COLO668 (cell line): Measurements from ENCODE around the gene LRRFIP1.
"Not testable (repeated sequence)": the region's sequence is repeated elsewhere in the genome, so short reads cannot be mapped to it uniquely, and the experiment has no call there.

Experiments used
- DNase-seq: peaks from one replicate; lab custom pipeline; 2025; ENCODE audit not compliant: unreplicated experiment; lab: John Stamatoyannopoulos, UW

The LRRFIP1 gene

DNA sequence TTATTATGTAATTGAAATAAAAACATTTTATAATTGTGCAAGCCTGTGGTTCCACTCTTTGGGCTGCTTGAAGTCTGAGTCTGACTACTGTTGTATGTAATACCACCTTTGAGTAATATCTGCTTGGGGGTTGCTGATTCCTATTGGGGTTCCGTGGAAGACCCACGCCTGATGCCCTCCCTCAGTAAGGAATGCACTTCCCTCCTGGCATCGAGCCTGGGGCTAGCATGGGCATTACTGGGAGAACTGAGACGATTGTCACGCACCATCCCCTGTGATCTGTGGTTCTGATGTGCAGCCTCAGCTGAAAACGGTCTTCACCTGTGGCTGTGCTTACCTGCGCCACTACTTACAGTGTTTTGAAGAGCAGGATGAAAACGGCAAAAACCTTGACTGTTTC, 138.5 kb downstream of the LRRFIP1 start:
- no peak for DNase-seq

GRCh38 chr2:237766340-237766739, 139.0 kb downstream of the LRRFIP1 start:
- DNase-seq = no peak

DNA sequence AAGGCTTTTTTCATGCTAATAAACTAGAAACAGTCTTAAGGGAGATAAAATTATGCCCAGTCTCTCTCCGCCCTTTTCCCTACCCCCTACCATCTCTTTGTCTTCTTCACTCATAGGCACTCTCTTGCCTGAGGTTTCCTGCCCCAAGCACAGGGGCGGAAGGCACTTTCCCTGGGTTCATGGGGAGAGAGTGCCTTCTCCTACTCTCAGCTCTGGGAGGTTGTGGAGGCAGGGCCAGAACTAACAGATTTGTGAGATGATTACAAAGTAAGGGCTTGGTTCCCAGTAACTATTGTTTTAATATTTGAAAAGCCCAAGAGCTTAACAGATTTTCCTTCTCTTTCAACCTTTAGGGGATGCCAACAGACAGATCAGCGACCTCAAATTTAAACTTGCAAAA, 145.1 kb downstream of the LRRFIP1 start:
- no peak for DNase-seq

- no peak for DNase-seq
Measured at GRCh38 chr2:237773826-237774225, 146.4 kb downstream of the LRRFIP1 start.

GRCh38 chr2:237774811-237775553, 147.6 kb downstream of the LRRFIP1 start:
- peak; percentile 80 for DNase-seq

DNA sequence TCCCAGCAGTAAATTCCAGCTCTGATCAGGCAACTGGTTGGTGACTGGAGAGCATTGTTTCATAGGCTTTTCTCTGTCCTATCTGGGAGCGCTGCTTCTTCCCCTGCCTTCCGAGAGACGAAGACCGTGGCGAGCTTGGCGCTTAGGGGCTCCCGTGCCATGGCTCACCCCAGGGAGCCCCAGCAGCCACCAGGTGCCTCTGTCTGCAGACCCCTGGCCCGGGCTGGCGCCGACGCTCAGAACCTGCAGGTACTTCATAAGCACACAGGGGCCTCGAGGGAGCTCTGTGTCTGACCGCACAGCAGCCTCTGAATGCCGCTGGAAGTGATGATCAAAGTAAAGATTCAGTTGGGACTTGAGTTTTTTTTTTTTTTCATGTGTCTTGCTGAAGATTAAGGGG, 152.1 kb downstream of the LRRFIP1 start:
- no peak for DNase-seq

DNA sequence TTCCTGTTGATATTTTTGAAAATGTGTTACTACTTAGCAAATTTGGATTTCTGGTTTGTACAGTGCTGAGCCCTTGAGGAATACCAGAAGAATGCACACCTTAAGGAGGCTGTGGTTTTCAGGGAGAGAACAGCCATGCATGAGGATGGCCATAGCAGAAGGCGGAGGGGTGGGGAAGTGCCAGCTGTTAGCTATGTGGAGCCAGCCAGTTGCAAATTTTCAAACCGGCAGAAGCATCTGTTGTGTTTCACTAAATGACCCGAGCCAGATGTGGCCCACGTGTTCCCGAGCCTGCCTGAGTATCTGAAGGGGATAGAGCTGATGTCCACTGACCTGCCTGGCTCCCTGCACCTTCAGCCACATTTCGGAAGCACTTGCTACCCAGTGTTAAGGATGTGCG, 154.8 kb downstream of the LRRFIP1 start:
- no peak for DNase-seq

DNA sequence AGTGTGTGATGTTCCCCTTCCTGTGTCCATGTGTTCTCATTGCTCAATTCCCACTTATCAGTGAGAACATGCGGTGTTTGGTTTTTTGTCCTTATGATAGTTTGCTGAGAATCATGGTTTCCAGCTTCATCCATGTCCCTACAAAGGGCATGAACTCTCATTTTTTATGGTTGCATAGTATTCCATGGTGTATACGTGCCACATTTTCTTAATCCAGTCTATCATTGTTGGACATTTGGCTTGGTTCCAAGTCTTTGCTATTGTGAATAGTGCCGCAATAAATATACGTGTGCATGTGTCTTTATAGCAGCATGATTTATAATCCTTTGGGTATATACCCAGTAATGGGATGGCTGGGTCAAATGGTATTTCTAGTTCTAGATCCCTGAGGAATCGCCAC, 156.3 kb downstream of the LRRFIP1 start:
- not testable (repeated sequence) for DNase-seq

DNA sequence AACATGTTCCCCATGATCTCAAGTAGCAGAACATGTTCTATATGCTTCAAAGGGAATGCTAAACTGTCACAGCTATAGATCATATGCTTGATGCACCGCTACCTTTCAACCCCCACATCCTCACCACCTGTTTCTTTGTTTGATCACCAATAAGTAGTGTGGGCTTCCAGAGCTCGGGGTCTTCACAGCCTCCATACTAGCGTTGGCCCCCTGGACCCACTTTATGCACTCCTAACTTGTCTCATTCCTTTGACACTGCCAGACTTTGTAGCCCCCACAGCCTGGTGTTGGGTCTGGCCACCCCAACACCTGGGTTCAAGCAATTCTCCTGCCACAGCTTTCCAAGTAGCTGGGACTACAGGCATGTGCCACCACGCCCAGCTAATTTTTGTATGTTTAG, 159.5 kb downstream of the LRRFIP1 start:
- DNase-seq = no peak

DNA sequence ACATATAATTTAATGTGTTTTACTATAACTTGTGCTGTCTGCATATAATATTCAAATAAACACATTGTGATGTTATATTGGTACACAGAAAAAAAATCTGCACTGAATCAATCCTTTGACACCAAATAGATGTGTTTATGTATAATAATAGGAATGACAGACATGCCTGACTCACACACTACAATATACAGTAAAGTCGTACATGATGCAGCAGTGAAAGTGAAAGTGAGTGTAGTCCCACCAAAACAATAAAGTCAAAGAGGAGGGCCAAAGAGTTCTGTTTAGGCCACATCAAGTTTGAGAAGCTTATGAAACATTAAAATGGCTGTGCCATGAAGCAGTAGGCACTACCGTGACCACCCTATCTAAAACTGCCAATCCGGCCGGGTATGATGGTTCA, 163.0 kb downstream of the LRRFIP1 start:
- DNase-seq = no peak

DNA sequence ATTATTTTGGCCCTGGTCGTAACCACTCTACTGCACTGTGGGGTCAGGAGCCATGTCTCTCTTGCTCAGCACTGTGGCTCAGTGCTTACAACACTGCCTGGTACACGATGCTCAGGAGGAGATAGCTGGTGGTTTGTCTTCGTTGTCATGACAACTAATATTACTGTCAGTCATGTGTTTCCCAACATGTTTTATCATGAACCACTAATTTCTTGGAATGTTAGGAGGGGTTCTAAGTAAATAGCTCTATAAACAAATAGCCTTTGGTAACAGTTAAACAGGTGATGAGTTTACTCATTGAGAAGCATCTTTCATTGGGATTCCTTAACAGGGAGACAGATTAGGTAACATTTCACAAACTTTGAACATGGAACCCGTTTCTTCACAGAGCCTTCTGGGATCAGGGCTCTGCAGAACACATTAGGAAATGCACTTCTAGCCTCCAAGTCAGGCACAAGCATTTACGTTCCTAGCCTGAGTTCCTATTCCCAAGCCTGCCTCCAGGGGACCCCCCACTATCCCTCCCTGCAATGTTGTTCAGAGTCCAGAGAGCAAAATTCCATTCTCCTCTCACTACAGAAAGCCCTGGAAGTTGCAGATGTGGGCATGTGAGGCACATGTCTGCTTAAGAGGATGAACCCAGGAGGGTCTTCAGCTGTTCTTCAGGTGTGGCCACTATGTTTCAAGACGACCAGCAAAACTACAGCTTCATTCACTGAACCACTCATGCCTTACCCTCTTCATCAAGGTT, 164.8 kb downstream of the LRRFIP1 start:
- no peak for DNase-seq

DNA sequence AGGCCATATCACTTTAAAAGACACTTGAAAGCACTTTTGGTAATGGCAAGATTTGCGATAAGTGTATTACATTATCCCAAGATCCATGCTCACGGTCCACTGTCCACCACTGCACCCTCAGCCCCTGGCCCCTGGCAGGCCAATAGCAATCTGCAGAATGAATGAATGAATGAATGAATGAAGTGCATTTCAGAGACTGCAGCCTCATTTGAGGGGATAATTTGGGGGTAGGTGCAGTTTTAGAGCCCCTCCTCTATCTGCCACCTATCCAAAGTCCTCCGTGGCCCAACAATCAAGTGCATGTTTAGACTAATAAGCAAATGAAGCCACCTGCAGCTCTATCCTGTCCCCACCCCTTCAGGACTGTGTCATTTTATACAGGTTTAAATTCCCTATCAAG, 169.9 kb downstream of the LRRFIP1 start:
- no peak for DNase-seq

DNA sequence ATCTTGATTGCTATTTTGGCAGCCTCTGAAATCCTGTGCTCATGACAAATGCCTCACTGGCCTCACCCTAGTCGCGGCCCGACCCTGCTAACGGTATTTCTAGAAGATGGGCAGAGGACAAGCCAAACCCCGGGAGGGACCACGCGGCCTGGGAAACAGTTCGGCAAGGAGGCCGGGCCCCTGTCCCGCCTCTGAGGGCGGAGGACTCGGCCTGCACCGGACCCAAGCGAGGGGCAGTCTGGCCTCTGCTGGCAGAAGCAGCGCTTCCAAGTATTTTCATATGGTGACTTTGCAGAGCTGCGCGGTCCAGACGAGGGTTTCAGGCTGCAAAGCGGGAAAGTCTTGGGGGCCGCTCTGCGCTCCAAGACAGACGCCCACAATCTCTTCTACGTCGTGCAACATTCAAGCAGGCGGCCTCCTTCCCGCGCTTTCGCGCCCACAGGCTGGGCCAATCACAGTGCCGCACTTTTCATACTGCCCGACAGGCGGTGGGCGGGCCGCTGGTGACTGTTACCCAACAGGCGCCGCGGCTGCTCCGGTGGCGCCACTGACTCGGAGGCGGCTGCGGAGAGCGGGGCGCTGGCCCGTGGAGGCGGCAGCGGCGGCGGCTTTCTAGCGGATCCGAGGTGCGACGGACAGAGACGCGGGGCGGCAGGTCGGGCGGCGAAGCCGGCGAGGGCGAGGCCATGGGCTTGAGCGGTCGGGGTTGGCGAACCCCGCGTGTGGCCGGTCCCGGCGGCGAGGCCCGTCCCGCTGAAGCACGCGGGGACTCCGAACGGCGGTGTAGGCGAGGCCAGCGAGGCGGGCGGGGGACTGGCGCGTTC, 171.1 kb downstream of the LRRFIP1 start, which contains the start of gene RBM44:
Gene RBM44, plus strand, starts transcription at position 544 of the 824 bp plus-strand sequence. CDS start 14,831 bp downstream, outside the sequence.
- DNase-seq = no peak

DNA sequence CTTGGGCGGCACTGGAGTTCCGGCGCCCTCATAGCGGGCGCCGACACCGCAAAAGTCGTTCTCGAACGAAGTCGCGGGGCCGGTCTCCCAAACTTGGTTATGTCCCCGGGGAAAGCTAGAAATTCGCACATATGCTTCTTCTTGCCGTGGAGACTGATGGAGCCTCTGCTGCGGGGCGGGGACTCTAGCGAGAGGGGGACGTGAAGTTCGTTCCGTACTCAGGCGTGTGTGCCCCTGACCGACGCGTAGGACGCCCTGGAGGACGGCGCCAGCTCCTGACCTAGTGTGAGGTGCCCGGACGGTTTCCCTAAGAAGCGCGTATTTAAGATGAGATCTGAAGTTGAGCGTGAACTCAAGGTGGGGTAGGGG, 171.7 kb downstream of the LRRFIP1 start:
- no peak for DNase-seq

DNA sequence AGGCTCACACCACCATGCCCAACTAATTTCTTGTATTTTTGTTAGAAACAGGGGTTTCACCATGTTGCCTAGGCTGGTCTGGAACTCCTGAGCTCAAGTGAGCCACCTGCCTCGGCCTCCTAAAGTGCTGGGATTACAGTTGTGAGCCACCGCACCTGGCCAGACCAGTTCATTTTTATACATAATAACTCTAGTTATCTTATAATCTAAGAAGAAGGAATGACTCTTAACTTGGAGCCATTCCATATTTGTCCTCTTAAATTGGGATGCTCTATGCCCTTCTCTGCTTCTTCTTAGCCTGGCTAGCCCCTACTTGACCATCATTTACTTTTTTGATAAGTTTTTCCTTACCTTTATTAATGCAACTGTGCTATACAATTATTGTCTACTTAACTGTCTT, 174.1 kb downstream of the LRRFIP1 start:
- DNase-seq = no peak

DNA sequence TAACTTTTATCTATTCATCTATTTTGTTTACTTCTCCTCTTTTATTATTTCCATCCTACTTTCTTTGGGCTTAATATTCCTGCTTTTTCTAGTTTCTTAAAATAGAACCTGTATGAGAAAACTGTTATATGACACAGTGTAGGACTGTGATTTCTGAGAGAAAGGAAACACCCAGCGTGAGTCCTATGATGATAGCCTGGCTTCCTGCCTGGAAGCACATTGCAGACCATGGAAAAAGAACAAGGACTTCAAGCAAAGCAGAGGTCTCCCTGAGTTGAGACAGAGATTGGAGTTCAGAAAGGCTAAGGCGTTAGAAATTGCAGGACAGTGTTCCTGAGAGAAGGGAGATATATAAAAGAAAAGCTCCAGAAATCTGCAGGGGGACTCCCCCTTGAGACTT, 178.9 kb downstream of the LRRFIP1 start:
- DNase-seq = no peak

GRCh38 chr2:237815637-237816036, 188.2 kb downstream of the LRRFIP1 start:
- DNase-seq = no peak

- no peak for DNase-seq
Measured at GRCh38 chr2:237816531-237816930, 189.1 kb downstream of the LRRFIP1 start.

GRCh38 chr2:237818066-237818473, 190.7 kb downstream of the LRRFIP1 start:
- DNase-seq = no peak

- DNase-seq = no peak
Measured at GRCh38 chr2:237819231-237819630, 191.8 kb downstream of the LRRFIP1 start.

GRCh38 chr2:237820421-237820820, 193.0 kb downstream of the LRRFIP1 start:
- DNase-seq = no peak

DNA sequence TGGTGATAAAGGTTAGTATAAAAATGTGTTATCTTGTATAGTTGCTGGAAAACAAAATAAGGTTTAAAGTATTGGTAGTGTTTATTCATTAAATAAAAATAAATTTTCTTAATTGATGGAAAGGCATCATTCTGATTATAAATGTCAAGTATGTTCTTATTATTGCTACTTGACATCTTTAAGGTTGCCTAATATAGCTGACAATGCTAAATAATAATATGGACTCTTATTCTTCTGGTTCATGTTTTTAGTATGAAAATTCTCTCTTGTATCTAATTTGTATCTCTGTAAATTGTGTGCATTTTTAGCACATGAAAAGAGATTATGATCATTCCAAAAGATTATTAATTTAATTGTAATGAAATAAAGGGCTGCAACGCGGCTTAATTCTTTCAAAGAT, 196.2 kb downstream of the LRRFIP1 start:
- DNase-seq = no peak
